ENCODE data around the gene GAD1.

GAD1 gene

GRCh38 chr2:170897108-170897507, 80.4 kb downstream of the GAD1 start:
- no peak for DNase-seq

- no peak for DNase-seq
Observed at GRCh38 chr2:170905864-170906263, 89.2 kb downstream of the GAD1 start.
